ENCODE measurements around the gene FAM124B. TPM values are rescaled to one million over a fixed set of nuclear protein-coding genes. Genes with fewer than 3 reads are reported as not detected.

Gene FAM124B
- polyA plus RNA-seq, 1 of the 3 experiments (the other 2 are of a cell fraction), result not detected

DNA sequence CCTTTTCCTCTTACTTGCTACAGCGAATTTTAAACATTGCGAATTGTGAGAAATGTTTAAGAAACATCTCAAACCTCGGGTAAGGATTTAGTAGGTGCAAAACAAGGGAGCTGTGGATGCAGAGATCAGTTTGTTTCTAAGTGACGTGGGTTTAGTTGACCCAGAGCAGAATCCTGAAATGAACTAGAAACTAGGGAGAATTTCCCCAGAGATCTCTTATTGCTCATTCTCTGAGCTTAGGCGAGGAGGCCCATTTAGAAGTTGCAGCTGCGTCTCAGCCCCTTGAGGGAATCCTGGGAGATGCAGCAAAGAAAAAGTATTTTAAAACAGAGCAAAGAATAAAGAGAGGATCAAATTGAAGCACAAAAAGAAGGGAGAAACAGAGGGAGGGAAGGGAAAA, 29.3 kb downstream of the FAM124B start:
- Histone ChIP-seq H3K4me1 (ENCODE audit: control insufficient read depth in 1 of 2, insufficient read depth in 2 of 2, low read depth in 1 of 2, low read length in 1 of 2) (no peaks in the 10 kb centered on the region), H3K9me2 (no peaks in the 10 kb centered on the region), H3K9me3 (no peaks in the 10 kb centered on the region), H3K36me3 (replicated peaks in 1 of 2; ENCODE audit: control insufficient read depth in 1 of 2, insufficient read depth in 2 of 2, low read length in 1 of 2) (no peaks in the 10 kb centered on the region), H3K4me2 (no peak overlapping the region), H3K4me3 (ENCODE audit: low read depth in 2 of 2, low read length in 1 of 2) (no peak overlapping the region), H3K27ac (ENCODE audit: low read depth in 2 of 2, low read length in 1 of 2) (no peak overlapping the region), H3K9ac (no peak overlapping the region), H3K79me2 (ENCODE audit: insufficient read depth) (no peaks in the 10 kb centered on the region), H3F3A (replicated peaks; ENCODE audit: insufficient read depth) (no peaks in the 10 kb centered on the region), H4K20me1 (ENCODE audit: insufficient read depth) (no peaks in the 10 kb centered on the region), H2AFZ (ENCODE audit: low read depth) (no peak overlapping the region), H3K27me3 (ENCODE audit: insufficient read depth) (no peaks in the 10 kb centered on the region)
- no peak for DNase-seq
- no peak for TF ChIP-seq FOXJ3 (CRISPR knock-in tag; IDR thresholded peaks at IDR 0.05)
- no peak for TF ChIP-seq FOXM1 (IDR thresholded peaks at IDR 0.05; ENCODE audit: low read depth)
- TF ChIP-seq MEF2A (IDR thresholded peaks at IDR 0.05; ENCODE audit: borderline replicate concordance, low read depth), result no peak
- no peak for TF ChIP-seq NRF1 (IDR thresholded peaks at IDR 0.05; ENCODE audit: low read depth, low read length)
- no peak for TF ChIP-seq RAD21 (IDR thresholded peaks at IDR 0.05; ENCODE audit: low read length)
- no peak for TF ChIP-seq POLR2AphosphoS5 (IDR thresholded peaks at IDR 0.05; ENCODE audit: low read depth, low read length)
- no peak for TF ChIP-seq FOSL2 (IDR thresholded peaks at IDR 0.05; ENCODE audit: borderline replicate concordance, low read depth)
- no peak for TF ChIP-seq RFX5 (IDR thresholded peaks at IDR 0.05; ENCODE audit: low read length)
- TF ChIP-seq RXRA (IDR thresholded peaks at IDR 0.05; ENCODE audit: borderline replicate concordance, low read depth), result no peak
- CTCF ChIA-PET, result interaction anchor here (0.7 to 1.8 kb wide), 4 partner anchors 77 to 535 kb away, joined by 3 to 12 read pairs (median 4); no protein-coding TSS in a partner anchor
- POLR2A ChIA-PET, result no interaction called here
- 74% methylated on average over 6 of the region's 6 CpGs for WGBS (ENCODE audit: low lambda C conversion rate)

GRCh38 chr2:224369028-224369632, 32.8 kb downstream of the FAM124B start:
- Histone ChIP-seq H3K27me3 (ENCODE audit: insufficient read depth) (no peaks in the 10 kb centered on the region), H2AFZ (ENCODE audit: low read depth) (no peak overlapping the region), H3K79me2 (ENCODE audit: insufficient read depth) (no peaks in the 10 kb centered on the region), H3F3A (replicated peaks; ENCODE audit: insufficient read depth) (no peaks in the 10 kb centered on the region), H3K4me1 (ENCODE audit: control insufficient read depth in 1 of 2, insufficient read depth in 2 of 2, low read depth in 1 of 2, low read length in 1 of 2) (no peaks in the 10 kb centered on the region; a peak in 1 of 4 replicates), H3K9ac (no peak overlapping the region), H3K9me3 (no peaks in the 10 kb centered on the region), H3K27ac (ENCODE audit: low read depth in 2 of 2, low read length in 1 of 2) (no peak overlapping the region), H3K9me2 (no peaks in the 10 kb centered on the region), H3K4me2 (no peak overlapping the region), H3K36me3 (replicated peaks in 1 of 2; ENCODE audit: control insufficient read depth in 1 of 2, insufficient read depth in 2 of 2, low read length in 1 of 2) (no peaks in the 10 kb centered on the region), H4K20me1 (ENCODE audit: insufficient read depth) (no peaks in the 10 kb centered on the region), H3K4me3 (ENCODE audit: low read depth in 2 of 2, low read length in 1 of 2) (no peak overlapping the region)
- ChIA-PET POLR2A (no interaction called here), CTCF (interaction anchor here (0.6 to 4.0 kb wide), 38 partner anchors 9 to 664 kb away, joined by 3 to 36 read pairs (median 4); partner anchors contain the start of gene FAM124B)
- no peak for TF ChIP-seq GABPA (IDR thresholded peaks at IDR 0.05; ENCODE audit: low read depth)
- TF ChIP-seq RAD21 (IDR thresholded peaks at IDR 0.05; ENCODE audit: low read length), result peak; percentile 60
- no peak for TF ChIP-seq TEAD4 (IDR thresholded peaks at IDR 0.05; ENCODE audit: borderline replicate concordance, insufficient read depth)
- TF ChIP-seq SMC3 (IDR thresholded peaks at IDR 0.05; ENCODE audit: low read depth, low read length), result peak; percentile 33; the same call in 1 of the 2 replicates
- no peak for TF ChIP-seq EP300 (IDR thresholded peaks at IDR 0.05; ENCODE audit: borderline replicate concordance in 1 of 2, low read depth in 1 of 2, low read length in 1 of 2)
- TF ChIP-seq YY1 (IDR thresholded peaks at IDR 0.05; ENCODE audit: low read depth), result no peak
- TF ChIP-seq POLR2AphosphoS5 (IDR thresholded peaks at IDR 0.05; ENCODE audit: low read depth, low read length), result no peak
- TF ChIP-seq CTCF (IDR thresholded peaks at IDR 0.05), result peak; percentile 82
- no peak for TF ChIP-seq TAF1 (IDR thresholded peaks at IDR 0.05; ENCODE audit: borderline replicate concordance, low read depth, low read length)
- no peak for TF ChIP-seq ELF1 (IDR thresholded peaks at IDR 0.05)
- TF ChIP-seq SIN3A (IDR thresholded peaks at IDR 0.05; ENCODE audit: borderline replicate concordance, low read depth, low read length), result no peak
- no peak for TF ChIP-seq JUND (IDR thresholded peaks at IDR 0.05)
- TF ChIP-seq FOXM1 (IDR thresholded peaks at IDR 0.05; ENCODE audit: low read depth), result no peak
- no peak for TF ChIP-seq TCF12 (IDR thresholded peaks at IDR 0.05)
- TF ChIP-seq, protein P1, sequence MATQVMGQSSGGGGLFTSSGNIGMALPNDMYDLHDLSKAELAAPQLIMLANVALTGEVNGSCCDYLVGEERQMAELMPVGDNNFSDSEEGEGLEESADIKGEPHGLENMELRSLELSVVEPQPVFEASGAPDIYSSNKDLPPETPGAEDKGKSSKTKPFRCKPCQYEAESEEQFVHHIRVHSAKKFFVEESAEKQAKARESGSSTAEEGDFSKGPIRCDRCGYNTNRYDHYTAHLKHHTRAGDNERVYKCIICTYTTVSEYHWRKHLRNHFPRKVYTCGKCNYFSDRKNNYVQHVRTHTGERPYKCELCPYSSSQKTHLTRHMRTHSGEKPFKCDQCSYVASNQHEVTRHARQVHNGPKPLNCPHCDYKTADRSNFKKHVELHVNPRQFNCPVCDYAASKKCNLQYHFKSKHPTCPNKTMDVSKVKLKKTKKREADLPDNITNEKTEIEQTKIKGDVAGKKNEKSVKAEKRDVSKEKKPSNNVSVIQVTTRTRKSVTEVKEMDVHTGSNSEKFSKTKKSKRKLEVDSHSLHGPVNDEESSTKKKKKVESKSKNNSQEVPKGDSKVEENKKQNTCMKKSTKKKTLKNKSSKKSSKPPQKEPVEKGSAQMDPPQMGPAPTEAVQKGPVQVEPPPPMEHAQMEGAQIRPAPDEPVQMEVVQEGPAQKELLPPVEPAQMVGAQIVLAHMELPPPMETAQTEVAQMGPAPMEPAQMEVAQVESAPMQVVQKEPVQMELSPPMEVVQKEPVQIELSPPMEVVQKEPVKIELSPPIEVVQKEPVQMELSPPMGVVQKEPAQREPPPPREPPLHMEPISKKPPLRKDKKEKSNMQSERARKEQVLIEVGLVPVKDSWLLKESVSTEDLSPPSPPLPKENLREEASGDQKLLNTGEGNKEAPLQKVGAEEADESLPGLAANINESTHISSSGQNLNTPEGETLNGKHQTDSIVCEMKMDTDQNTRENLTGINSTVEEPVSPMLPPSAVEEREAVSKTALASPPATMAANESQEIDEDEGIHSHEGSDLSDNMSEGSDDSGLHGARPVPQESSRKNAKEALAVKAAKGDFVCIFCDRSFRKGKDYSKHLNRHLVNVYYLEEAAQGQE (IDR thresholded peaks at IDR 0.05; ENCODE audit: low read depth, low read length), result no peak
- DNase-seq, result peak; percentile 49
- WGBS (ENCODE audit: low lambda C conversion rate), result 53% methylated on average over 7 of the region's 7 CpGs
